ENCODE measurements around the gene NIT1. TPM values are rescaled to one million over a fixed set of nuclear protein-coding genes. Genes with fewer than 3 reads are reported as not detected.

Gene NIT1
- total RNA-seq, 1 donor from 2014 or later = 48.6 TPM

DNA sequence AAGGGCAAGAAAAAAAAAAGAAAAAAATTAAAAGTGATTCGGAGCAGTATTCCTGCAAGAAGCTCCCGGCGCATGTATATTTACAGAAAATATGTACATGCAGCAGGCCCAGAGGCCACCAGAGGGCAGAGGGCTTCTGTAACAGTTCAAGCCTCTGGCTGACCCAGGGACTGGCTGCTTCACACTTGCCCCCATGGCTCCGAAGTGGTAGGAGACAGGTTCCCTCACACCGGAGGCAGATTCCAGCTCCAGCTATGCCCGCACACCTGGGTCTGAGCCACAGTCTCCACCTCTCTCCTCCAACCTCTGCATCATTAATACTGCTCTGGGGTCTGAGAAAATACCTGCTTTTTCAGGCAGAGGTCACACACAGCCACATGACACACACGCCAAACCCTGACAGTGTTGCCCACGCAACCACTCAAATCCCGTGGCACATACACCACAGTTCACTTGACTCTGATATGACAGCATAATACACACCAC, 46.0 kb upstream of the NIT1 start:
- no peaks in the 10 kb centered on the region for H3K36me3 Mint-ChIP-seq (ENCODE audit: low read depth)
- H3K9me3 Mint-ChIP-seq = no peaks in the 10 kb centered on the region
- no peak overlapping the region for H3K27ac Mint-ChIP-seq (ENCODE audit: unreplicated experiment)
- H3K4me3 Mint-ChIP-seq = peak overlapping the region; percentile 31
- TF ChIP-seq, protein P1, sequence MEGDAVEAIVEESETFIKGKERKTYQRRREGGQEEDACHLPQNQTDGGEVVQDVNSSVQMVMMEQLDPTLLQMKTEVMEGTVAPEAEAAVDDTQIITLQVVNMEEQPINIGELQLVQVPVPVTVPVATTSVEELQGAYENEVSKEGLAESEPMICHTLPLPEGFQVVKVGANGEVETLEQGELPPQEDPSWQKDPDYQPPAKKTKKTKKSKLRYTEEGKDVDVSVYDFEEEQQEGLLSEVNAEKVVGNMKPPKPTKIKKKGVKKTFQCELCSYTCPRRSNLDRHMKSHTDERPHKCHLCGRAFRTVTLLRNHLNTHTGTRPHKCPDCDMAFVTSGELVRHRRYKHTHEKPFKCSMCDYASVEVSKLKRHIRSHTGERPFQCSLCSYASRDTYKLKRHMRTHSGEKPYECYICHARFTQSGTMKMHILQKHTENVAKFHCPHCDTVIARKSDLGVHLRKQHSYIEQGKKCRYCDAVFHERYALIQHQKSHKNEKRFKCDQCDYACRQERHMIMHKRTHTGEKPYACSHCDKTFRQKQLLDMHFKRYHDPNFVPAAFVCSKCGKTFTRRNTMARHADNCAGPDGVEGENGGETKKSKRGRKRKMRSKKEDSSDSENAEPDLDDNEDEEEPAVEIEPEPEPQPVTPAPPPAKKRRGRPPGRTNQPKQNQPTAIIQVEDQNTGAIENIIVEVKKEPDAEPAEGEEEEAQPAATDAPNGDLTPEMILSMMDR (conservative IDR thresholded peaks at IDR 0.05) = peak; percentile 72
- peaks cover 7% of the 10 kb centered on the region for H3K27me3 Mint-ChIP-seq (ENCODE audit: low read depth)
- H3K4me1 Mint-ChIP-seq = peaks cover 24% of the 10 kb centered on the region
- peak; percentile 33 for DNase-seq (ENCODE audit: low read depth, low spot score)

DNA sequence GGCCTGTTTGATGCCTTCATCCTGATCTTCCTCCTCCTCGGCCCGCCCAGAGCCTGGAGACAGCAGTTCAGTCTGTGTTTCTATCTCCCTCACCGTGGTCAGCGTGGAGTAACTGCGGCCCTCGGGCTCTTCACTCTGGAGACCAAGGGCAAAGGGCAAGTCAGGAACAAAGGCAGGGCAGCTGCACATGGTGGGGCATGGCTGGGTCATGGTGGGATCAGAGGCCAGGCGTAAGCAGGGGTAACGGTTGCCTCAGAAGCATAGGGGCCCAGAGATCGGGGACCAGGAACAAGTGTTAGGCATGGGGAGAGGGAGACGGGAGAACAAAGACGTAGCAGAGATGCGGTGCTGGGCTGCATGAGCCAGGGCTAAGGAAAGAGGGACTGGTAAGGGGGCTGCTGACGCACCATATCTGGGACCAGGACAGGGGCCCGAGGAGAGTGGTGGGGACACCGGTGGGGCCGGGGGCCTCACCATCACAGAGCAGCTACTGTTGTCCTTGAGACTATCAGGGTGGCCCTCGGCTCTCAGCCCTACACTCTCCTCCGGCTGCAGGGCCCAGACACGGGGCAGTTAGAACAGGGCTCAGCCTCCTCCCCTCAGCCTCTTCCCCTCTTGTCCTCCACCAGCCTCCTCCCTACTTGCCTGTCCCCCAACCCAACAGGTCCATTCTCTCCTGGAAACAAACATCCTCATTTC, 45.0 kb upstream of the NIT1 start:
- Mint-ChIP-seq H3K9me3 (no peaks in the 10 kb centered on the region), H3K27me3 (ENCODE audit: low read depth) (peaks cover 3% of the 10 kb centered on the region), H3K4me3 (no peak overlapping the region), H3K27ac (ENCODE audit: unreplicated experiment) (peak overlapping the region; percentile 99), H3K4me1 (peaks cover 24% of the 10 kb centered on the region), H3K36me3 (ENCODE audit: low read depth) (no peaks in the 10 kb centered on the region)
- TF ChIP-seq, protein P1 (conservative IDR thresholded peaks at IDR 0.05) = no peak
- peak; percentile 37 for DNase-seq (ENCODE audit: low read depth, low spot score)

DNA sequence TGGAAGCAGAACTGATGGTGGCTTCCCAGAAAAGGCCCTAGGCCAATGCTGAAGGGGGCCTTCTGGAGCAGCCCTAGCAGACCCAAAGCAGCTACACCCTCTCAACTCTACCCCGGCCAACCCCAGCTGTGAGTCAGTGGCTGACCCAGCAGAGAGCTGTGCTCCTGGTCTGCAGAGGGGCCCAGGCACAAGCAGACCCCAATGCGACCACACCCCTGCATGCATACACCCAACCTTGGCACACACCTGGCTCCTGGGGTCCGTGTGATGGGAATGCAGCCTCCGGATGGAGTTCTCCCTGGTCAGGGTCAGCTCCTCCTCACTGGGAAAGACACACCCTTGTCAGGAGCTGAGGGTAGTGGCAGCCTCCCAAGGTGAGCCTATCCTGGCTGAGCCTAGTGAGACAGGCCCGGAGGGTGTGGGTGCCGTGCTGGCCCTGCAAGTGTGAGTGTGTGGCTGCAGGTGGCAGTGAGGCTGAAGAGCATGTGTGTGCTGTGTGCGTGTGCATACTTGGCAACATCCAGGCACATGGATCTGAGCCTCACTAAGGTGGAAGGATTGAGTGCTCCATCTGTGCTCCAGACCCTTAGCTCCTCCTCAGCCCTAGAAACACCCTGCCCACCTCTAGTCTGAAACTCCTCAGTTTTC, 44.3 kb upstream of the NIT1 start:
- Mint-ChIP-seq H3K4me3 (no peak overlapping the region), H3K27ac (ENCODE audit: unreplicated experiment) (peak overlapping the region; percentile 72), H3K9me3 (no peaks in the 10 kb centered on the region), H3K27me3 (ENCODE audit: low read depth) (no peaks in the 10 kb centered on the region), H3K4me1 (peaks cover 24% of the 10 kb centered on the region), H3K36me3 (ENCODE audit: low read depth) (no peaks in the 10 kb centered on the region)
- DNase-seq (ENCODE audit: low read depth, low spot score) = no peak
- TF ChIP-seq, protein P1 (conservative IDR thresholded peaks at IDR 0.05) = no peak

DNA sequence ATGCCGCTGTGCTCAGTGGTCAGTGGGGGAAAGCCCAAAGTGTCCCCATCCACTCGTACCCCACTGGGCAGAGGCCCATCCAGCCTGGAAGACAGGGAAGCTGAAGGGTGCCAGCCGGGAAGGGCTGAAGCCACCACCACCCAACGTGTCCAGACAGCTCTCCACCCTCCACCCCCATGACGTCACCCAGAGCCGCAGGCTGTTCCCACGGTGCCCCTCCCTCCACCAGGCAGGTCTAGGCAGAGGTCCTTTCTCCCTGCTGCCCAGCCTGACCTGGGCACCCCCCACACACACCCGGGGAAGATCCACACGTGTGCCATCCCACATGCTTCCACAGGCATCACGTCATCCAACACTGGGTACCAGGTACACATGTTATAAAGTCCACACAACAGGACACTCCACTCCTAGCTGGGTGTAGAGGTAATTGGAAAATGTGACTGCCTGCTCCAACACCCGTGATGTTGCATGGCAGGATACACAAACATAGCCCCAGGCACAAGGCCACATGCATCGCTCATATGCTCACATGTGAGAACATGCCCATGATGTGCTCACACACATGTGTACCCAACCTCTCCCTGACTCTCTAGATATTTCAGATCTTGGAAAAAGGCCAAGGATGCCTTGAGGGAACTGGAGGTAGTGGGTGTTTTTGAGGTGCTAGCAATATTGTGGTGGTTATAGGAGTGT, 43.1 kb upstream of the NIT1 start:
- no peak for DNase-seq (ENCODE audit: low read depth, low spot score)
- H3K27me3 Mint-ChIP-seq (ENCODE audit: low read depth) = no peaks in the 10 kb centered on the region
- TF ChIP-seq, protein P1 (conservative IDR thresholded peaks at IDR 0.05) = no peak
- H3K36me3 Mint-ChIP-seq (ENCODE audit: low read depth) = no peaks in the 10 kb centered on the region
- H3K4me3 Mint-ChIP-seq = no peak overlapping the region
- no peak overlapping the region for H3K27ac Mint-ChIP-seq (ENCODE audit: unreplicated experiment)
- H3K4me1 Mint-ChIP-seq = peaks cover 29% of the 10 kb centered on the region
- no peaks in the 10 kb centered on the region for H3K9me3 Mint-ChIP-seq

DNA sequence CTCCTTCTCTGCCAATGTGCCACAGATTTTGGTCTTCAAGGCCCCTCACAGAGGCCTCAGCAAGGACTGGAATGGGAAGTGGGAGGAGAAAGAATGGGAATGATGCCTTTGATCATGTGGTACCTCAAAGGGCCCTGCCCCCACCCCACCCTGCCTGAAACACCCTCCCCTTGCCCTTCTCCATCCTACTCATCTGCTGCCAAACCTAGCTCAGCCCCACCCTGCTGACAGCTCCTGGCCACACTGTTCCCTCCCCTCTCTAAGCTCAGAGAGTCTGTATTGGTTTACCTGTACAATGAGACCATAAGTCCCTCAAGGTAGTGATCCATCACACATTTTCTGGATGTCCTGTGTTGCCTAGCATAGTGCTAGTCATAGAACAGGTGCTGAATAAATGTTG, 41.5 kb upstream of the NIT1 start:
- no peak overlapping the region for H3K4me3 Mint-ChIP-seq
- no peaks in the 10 kb centered on the region for H3K9me3 Mint-ChIP-seq
- H3K27ac Mint-ChIP-seq (ENCODE audit: unreplicated experiment) = no peak overlapping the region
- TF ChIP-seq, protein P1 (conservative IDR thresholded peaks at IDR 0.05) = no peak
- no peak for DNase-seq (ENCODE audit: low read depth, low spot score)
- peaks cover 41% of the 10 kb centered on the region for H3K4me1 Mint-ChIP-seq
- no peaks in the 10 kb centered on the region for H3K27me3 Mint-ChIP-seq (ENCODE audit: low read depth)
- H3K36me3 Mint-ChIP-seq (ENCODE audit: low read depth) = no peaks in the 10 kb centered on the region

Measured in neural crest cell (in vitro differentiated cells).